Stimulated activated CD4-positive, alpha-beta T cell treated with anti-CD3 and anti-CD28 coated beads, Interleukin-1b, Interleukin-23, amount 100 ng/mL, for 4 hours (primary cell): ENCODE data around the gene CHD5.
"Not testable (repeated sequence)": the region's sequence is repeated elsewhere in the genome, so short reads cannot be mapped to it uniquely, and the experiment has no call there.

Source experiments
- DNase-seq, 2 donors: peaks; one replicate each; pipeline ENCODE4 v3.0.0-alpha.2; 2020; ENCODE audit warnings: low read depth in 2 of 2

Gene CHD5

GRCh38 chr1:6065093-6065858, 114.8 kb downstream of the CHD5 start:
- DNase-seq, result no peak

DNA sequence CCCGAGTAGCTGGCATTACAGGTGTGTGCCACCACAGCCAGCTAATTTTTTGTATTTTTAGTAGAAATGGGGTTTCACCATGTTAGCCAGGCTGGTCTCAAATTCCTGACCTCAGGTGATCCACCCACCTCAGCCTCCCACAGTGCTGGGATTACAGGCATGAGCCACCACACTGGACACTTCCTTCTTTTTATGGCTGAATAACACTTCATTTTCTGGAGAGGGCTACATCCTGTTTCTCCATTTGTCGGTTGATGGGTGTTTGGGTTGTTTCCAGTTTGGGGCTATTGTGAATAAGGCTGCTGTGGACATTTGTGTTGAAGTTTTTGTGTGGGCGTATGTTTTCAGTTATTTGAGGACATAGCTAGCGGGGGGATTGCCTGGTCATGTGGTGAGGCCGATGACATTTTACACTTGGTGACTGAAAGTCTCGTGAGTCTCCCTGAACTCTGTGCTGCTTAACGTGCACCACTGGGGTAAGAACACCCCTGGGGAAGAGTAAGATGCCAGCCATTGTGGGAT, 116.5 kb downstream of the CHD5 start:
- not testable (repeated sequence) for DNase-seq

- DNase-seq, result no peak
Observed at GRCh38 chr1:6062670-6063069, 117.5 kb downstream of the CHD5 start.

DNA sequence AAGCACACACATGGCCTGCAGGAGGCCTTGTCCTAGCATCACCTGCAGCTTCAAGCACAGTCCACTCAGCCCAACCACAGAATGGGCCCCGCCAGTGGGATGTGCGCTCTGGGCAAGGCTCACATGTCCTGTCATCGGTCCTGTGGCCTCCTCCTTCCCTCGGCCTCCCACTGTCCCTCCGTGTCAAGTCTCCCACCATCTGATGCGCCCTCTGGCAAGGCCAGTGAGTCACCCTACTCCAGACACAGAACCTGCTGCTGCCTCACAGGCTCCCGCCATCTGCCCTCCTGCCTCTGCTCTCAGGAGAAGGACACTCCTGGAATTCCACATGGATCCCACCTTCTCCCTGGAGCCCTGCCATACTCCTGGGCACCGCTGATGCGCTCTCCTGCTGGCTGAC, 120.3 kb downstream of the CHD5 start:
- no peak for DNase-seq

- no peak for DNase-seq
Observed at GRCh38 chr1:6057170-6057845, 122.8 kb downstream of the CHD5 start.

GRCh38 chr1:6056572-6056948, 123.6 kb downstream of the CHD5 start:
- no peak for DNase-seq

GRCh38 chr1:6054596-6054995, 125.5 kb downstream of the CHD5 start:
- no peak for DNase-seq

DNA sequence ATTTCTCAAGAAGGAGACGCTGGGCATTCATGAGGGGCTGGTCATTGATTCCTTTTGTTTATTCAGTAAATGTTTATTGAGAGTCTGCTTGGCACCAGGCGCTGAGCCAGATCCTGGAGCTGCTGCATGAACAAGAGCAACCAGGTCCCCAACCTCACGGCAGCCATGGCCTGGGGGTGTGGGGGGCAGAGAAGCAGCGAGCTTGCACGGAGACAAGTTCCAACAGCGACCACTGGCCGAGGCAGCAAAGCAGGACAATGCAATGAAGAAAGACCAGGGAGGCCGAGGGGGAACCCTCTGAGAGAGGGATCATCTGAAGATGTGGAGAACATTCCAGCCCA, 126.9 kb downstream of the CHD5 start:
- DNase-seq, result no peak

GRCh38 chr1:6052543-6053205, 127.4 kb downstream of the CHD5 start:
- peak; percentile 22 to 27 for DNase-seq
